Sigmoid colon (tissue), 7 donors: Measurements from ENCODE around the gene IMMP2L. TPM values are rescaled to one million over a fixed set of nuclear protein-coding genes. Genes with fewer than 3 reads are reported as not detected.
"Not testable (repeated sequence)": the region's sequence is repeated elsewhere in the genome, so short reads cannot be mapped to it uniquely, and the experiment has no call there.

Experiments used
- DNase-seq: peaks from one replicate; pipeline ENCODE4 v3.0.0-alpha.2; 2019
- H3K27ac ChIP-seq, 4 donors: fragments of 200-600 bp; sonication (generic); one replicate each; pipeline ENCODE4 v1.5.1; 2016 to 2019; ENCODE audit warnings: mild to moderate bottlenecking in 1 of 4
- H3K27me3 ChIP-seq, 3 donors: fragments of 200-600 bp; sonication (generic); one replicate each; pipeline ENCODE4 v1.5.1; 2019; ENCODE audit warnings: mild to moderate bottlenecking in 1 of 3
- H3K36me3 ChIP-seq, 4 donors: fragments of 200-600 bp; sonication (generic); one replicate each; pipeline ENCODE4 v1.5.1; 2016 to 2019
- H3K4me1 ChIP-seq, 4 donors: fragments of 200-600 bp; sonication (generic); one replicate each; pipeline ENCODE4 v1.5.1; 2017 to 2019
- H3K4me3 ChIP-seq, 4 donors: fragments of 200-600 bp; sonication (generic); one replicate each; pipeline ENCODE4 v1.5.1; 2017 to 2019; ENCODE audit warnings: mild to moderate bottlenecking in 2 of 4, moderate library complexity in 1 of 4
- H3K9me3 ChIP-seq, 4 donors: fragments of 200-600 bp in 3 of 4; sonication (generic) in 3 of 4; one replicate each; pipeline versions ENCODE4 v1.5.1 to v1.6.1; 2013 to 2019
- EP300 ChIP-seq, 4 donors: sonication (generic); formaldehyde crosslinking; IDR thresholded peaks; one replicate each; pipeline ENCODE4 v1.6.1; 2017; ENCODE audit warnings: antibody characterized with exemption in 4 of 4
- POLR2A ChIP-seq, 2 donors: fragments of 450-650 bp; IDR thresholded peaks; one replicate each; pipeline ENCODE4 v1.6.1; 2016; ENCODE audit warnings: antibody characterized with exemption in 2 of 2, mild to moderate bottlenecking in 2 of 2, moderate library complexity in 2 of 2
- POLR2AphosphoS5 ChIP-seq, 4 donors: sonication (generic); formaldehyde crosslinking; IDR thresholded peaks; one replicate each; pipeline ENCODE4 v1.6.1; 2017; ENCODE audit warnings: antibody characterized with exemption in 4 of 4
- WGBS, 2 donors: extraction: QIAGEN DNeasy Blood & Tissue Kit; methylation state at CpG; one replicate each; pipeline ENCODE4 v1.1.7; 2013; 5-methylcytosine and 5-hydroxymethylcytosine counted together
- intact Hi-C: fragments of 100-400 bp; cut with DNase I; formaldehyde crosslinking; loops from one replicate; pipeline ENCODE4 v1.15.1; 2023
- polyA plus RNA-seq, 3 donors: library from polyadenylated mRNA; stranded (reverse); fragments of 200-250 nt; gene quantifications; one replicate each; pipeline ENCODE4 v1.2.3, GENCODE V29; 2013
- total RNA-seq, 4 donors: library from RNA; depleted of rRNA; stranded (reverse); fragments of >200 nt; gene quantifications; one replicate each; pipeline ENCODE4 v1.1.0, GENCODE V29; 2016
- TF ChIP-seq, protein P1 (sequence below), 4 experiments: fragments of 450-650 bp in 3 of 4; fragments of 200-600 bp in 1 of 4; IDR thresholded peaks; one replicate each; pipeline ENCODE4 v1.5.1; 2016 to 2019; ENCODE audit warnings: antibody characterized with exemption in 4 of 4, mild to moderate bottlenecking in 3 of 4, moderate library complexity in 2 of 4
- donor health status: healthy with polysubstance abuse.
- donor health status: Bipolar disorder and iron deficiency.
- donor health status: healthy.

The IMMP2L gene
- total and polyA plus RNA-seq, 7 donors, result 2.5 to 57.9 (median 18.5) TPM

DNA sequence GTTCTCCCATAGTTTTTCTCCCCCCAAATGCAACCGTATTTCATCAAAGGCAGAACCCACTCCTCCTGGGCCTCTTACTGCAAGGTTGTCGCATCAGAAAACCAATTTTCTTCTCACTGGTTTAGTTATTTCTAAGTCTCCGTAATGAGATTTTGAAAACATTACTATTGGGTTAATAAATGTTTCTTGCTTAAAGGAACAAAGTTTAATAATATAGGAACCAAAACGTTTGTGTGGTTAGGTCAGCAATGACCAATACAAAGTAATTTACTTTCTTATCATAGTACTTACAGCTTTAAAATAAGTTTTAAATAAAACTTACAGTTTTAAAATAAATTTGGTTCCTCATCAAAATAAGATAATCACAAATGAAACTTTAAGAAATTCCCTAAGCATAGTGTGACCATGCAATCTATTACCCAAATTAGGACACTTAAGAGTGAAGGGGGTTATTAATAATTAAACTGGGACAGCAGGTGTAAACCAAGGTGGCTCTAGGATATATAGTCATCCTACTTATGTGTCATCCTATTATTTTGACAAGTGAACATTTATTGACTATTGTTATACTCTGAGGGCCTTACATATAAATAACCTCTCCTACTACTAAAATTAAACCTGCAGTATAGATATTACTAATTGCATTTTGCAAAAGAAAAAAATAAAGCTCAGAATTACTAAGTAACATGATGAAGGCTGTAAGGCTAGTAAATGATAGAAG is 886.7 kb downstream of the IMMP2L start:
- intact Hi-C loops, result no loop called here
- no peak overlapping the region for H3K4me3 ChIP-seq

DNA sequence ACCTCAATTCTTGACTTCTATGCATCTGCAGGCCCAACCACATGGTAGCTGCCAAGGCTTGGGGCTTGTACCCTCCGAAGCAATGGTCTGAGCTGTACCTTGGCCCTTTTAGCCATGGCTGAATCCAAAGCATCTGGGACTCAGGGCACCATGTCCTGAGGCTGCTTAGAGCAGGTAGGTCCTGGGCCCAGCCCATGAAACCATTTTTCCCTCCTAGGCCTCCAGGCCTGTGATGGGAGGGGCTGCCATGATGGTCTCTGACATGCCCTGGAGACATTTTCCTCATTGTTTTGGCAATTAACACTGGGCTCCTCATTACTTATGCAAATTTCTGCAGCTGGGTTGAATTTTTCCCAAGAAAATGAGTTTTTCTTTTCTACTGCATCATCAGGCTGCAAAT is 889.1 kb downstream of the IMMP2L start:
- Histone ChIP-seq H3K27me3 (no peaks in the 10 kb centered on the region), H3K4me1 (no peaks in the 10 kb centered on the region), H3K9me3 (no peaks in the 10 kb centered on the region), H3K27ac (no peak overlapping the region), H3K4me3 (no peak overlapping the region), H3K36me3 (no peaks in the 10 kb centered on the region)
- DNase-seq, result no peak
- intact Hi-C loops, result no loop called here
- 51 to 93% methylated on average over 1 of the region's 1 CpG for WGBS, 2 donors
- TF ChIP-seq EP300 (IDR thresholded peaks at IDR 0.05), result no peak
- TF ChIP-seq, protein P1, sequence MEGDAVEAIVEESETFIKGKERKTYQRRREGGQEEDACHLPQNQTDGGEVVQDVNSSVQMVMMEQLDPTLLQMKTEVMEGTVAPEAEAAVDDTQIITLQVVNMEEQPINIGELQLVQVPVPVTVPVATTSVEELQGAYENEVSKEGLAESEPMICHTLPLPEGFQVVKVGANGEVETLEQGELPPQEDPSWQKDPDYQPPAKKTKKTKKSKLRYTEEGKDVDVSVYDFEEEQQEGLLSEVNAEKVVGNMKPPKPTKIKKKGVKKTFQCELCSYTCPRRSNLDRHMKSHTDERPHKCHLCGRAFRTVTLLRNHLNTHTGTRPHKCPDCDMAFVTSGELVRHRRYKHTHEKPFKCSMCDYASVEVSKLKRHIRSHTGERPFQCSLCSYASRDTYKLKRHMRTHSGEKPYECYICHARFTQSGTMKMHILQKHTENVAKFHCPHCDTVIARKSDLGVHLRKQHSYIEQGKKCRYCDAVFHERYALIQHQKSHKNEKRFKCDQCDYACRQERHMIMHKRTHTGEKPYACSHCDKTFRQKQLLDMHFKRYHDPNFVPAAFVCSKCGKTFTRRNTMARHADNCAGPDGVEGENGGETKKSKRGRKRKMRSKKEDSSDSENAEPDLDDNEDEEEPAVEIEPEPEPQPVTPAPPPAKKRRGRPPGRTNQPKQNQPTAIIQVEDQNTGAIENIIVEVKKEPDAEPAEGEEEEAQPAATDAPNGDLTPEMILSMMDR (IDR thresholded peaks at IDR 0.05), result no peak
- no peak for TF ChIP-seq POLR2A (IDR thresholded peaks at IDR 0.05)
- no peak for TF ChIP-seq POLR2AphosphoS5 (IDR thresholded peaks at IDR 0.05)

More for the DNA sequence above, 886.7 kb downstream of the IMMP2L start:
- Histone ChIP-seq H3K27me3 (no peaks in the 10 kb centered on the region), H3K4me1 (no peaks in the 10 kb centered on the region), H3K9me3 (no peaks in the 10 kb centered on the region), H3K27ac (no peak overlapping the region), H3K36me3 (no peaks in the 10 kb centered on the region)
- 90 to 92% methylated on average over 4 of the region's 4 CpGs for WGBS, 2 donors
- no peak for DNase-seq
- no peak for TF ChIP-seq POLR2AphosphoS5 (IDR thresholded peaks at IDR 0.05)
- no peak for TF ChIP-seq EP300 (IDR thresholded peaks at IDR 0.05)
- TF ChIP-seq, protein P1 (IDR thresholded peaks at IDR 0.05), result no peak
- no peak for TF ChIP-seq POLR2A (IDR thresholded peaks at IDR 0.05)

DNA sequence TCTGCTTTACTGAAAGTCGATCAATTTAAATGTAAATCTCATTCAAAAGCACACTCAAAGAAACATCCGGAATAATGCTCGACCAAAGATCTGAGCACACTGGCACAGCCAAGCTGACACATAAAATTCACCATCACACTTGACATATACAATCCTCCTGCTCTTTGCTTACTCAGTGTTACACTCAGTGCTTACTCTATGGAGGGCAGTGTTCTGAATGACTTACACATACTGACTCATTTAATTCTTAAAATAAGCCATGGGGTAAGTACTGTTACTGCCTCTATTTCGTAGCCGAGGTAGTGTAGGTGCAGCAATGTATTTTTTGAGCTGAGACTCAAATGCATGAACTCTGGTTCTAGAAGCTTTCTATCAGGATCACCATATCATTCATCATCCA is 892.9 kb downstream of the IMMP2L start:
- WGBS, 2 donors, result 90 to 95% methylated on average over 5 of the region's 5 CpGs
- Histone ChIP-seq H3K27me3 (no peaks in the 10 kb centered on the region), H3K4me3 (no peak overlapping the region), H3K4me1 (no peaks in the 10 kb centered on the region), H3K36me3 (no peaks in the 10 kb centered on the region), H3K9me3 (peaks cover 0 to 2% (median 0%) of the 10 kb centered on the region in 4 donors), H3K27ac (no peak overlapping the region)
- intact Hi-C loops, result no loop called here
- no peak for TF ChIP-seq POLR2A (IDR thresholded peaks at IDR 0.05)
- TF ChIP-seq, protein P1 (IDR thresholded peaks at IDR 0.05), result no peak
- no peak for TF ChIP-seq EP300 (IDR thresholded peaks at IDR 0.05)
- no peak for TF ChIP-seq POLR2AphosphoS5 (IDR thresholded peaks at IDR 0.05)
- DNase-seq, result no peak

DNA sequence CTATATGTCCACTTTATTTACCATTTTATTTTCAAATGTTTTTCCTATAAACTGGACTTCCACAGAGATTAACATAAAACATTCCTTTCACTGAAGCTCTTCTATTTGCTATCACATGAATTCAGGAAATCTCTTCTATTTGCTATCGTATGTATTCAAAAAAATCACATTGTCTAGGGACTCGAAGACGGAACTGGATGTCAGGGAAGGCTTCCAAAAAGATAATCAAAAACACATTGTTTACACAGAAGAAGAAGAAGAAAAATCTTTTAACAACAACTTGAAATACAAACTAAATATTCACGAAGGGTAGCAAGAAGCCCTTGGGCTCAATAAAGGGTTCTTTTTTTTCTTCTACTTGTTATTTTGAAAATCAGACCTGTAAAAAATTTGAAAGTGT is 897.5 kb downstream of the IMMP2L start:
- Histone ChIP-seq H3K9me3 (peaks cover 0 to 9% (median 3%) of the 10 kb centered on the region in 4 donors), H3K4me3 (no peak overlapping the region), H3K27ac (no peak overlapping the region), H3K27me3 (no peaks in the 10 kb centered on the region), H3K36me3 (no peaks in the 10 kb centered on the region), H3K4me1 (no peaks in the 10 kb centered on the region)
- TF ChIP-seq, protein P1 (IDR thresholded peaks at IDR 0.05), result no peak
- TF ChIP-seq POLR2AphosphoS5 (IDR thresholded peaks at IDR 0.05) (no peak), POLR2A (IDR thresholded peaks at IDR 0.05) (no peak), EP300 (IDR thresholded peaks at IDR 0.05) (no peak)
- no peak for DNase-seq
- WGBS, 2 donors, result 90 to 92% methylated on average over 4 of the region's 4 CpGs
- intact Hi-C loops, result no loop called here

DNA sequence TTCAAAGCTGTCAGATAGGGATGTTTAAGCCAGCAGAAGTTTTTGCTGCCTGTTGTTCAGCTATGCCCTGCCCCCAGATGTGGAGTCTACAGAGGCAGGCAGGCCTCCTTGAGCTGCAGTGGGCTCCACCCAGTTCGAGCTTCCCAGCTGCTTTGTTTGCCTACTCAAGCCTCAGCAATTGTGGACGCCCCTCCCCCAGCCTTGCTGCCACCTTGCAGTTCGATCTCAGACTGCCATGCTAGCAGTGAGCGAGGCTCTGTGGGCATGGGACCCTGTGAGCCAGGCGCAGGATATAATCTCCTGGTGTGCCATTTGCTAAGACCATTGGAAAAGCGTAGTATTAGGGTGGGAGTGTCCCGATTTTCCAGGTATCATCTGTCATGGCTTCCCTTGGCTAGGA is 901.7 kb downstream of the IMMP2L start:
- H3K4me3 ChIP-seq, DNase-seq, H3K27ac ChIP-seq, H3K4me1 ChIP-seq, H3K27me3 ChIP-seq, H3K36me3 ChIP-seq, intact Hi-C loops: not testable (repeated sequence)
- WGBS, 2 donors, result 84 to 92% methylated on average over 7 of the region's 7 CpGs
- peaks cover 0 to 11% (median 3%) of the 10 kb centered on the region in 4 donors for H3K9me3 ChIP-seq
